HepG2 (cell line): ENCODE measurements around the gene ZNF618.

ENCODE experiments used
- POLR2AphosphoS5 ChIP-seq: IDR thresholded peaks from 2 replicates; pipeline ENCODE4 v1.6.1; 2012; ENCODE audit warnings: low read depth, low read length
- RELA ChIP-seq: sonication (generic); formaldehyde crosslinking; IDR thresholded peaks from 2 replicates; pipeline ENCODE4 v1.4.0; 2020; ENCODE audit warnings: missing genetic modification reagents
- REXO4 ChIP-seq: sonication (generic); formaldehyde crosslinking; IDR thresholded peaks from 2 replicates; pipeline ENCODE4 v1.8.0; 2022; ENCODE audit warnings: missing genetic modification reagents, mild to moderate bottlenecking, borderline replicate concordance
- ZNF432 ChIP-seq: sonication (generic); formaldehyde crosslinking; IDR thresholded peaks from 2 replicates; pipeline ENCODE4 v1.5.0; 2020; ENCODE audit warnings: missing genetic modification reagents, mild to moderate bottlenecking, borderline replicate concordance
- ZNF484 ChIP-seq: sonication (generic); formaldehyde crosslinking; IDR thresholded peaks from 2 replicates; pipeline ENCODE4 v1.5.1; 2020; ENCODE audit warnings: mild to moderate bottlenecking, low read depth, missing genetic modification reagents, borderline replicate concordance
- TF ChIP-seq, protein P1 (sequence below): sonication (generic); formaldehyde crosslinking; IDR thresholded peaks from 2 replicates; pipeline ENCODE4 v1.5.0; 2020; ENCODE audit warnings: mild to moderate bottlenecking, missing genetic modification reagents, moderate library complexity

DNA sequence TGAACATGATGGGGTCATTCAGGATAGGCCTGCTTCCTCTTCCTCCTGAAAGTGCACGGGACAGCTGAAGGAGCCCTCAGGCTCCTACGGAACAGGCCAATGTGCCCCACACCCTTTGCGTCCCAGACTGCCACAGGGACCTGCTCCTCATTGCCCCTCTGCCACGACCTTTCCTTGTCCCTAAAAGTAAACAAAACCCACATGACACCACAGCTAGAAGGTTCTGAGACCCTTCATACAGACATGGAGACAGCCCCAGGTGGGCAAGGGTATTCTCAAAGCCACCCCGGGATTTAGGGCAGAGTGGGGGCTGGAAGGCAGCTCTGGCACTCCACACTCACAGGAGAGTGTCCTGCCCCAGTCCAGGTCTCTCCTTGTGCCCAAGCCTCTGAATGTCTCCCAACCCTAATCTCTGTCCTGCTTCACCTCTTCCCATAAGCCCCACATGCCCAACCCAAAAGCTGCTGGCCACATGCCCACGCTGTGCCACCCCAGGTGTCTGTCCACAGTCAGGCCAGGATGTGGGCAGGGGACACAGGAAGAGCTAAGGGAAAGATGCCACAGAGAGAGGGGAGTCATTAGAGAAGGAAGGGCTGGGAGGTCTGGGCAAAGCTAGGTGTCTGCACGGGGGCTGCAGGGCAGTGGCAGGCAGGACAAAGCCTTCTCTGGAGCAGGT is 201.2 kb downstream of the ZNF618 start:
- TF ChIP-seq REXO4 (CRISPR knock-in tag) (no peak), RELA (CRISPR knock-in tag) (no peak), ZNF432 (CRISPR knock-in tag) (no peak), POLR2AphosphoS5 (no peak; the same call in 1 of the 2 replicates), ZNF484 (CRISPR knock-in tag) (no peak)
- TF ChIP-seq, protein P1, sequence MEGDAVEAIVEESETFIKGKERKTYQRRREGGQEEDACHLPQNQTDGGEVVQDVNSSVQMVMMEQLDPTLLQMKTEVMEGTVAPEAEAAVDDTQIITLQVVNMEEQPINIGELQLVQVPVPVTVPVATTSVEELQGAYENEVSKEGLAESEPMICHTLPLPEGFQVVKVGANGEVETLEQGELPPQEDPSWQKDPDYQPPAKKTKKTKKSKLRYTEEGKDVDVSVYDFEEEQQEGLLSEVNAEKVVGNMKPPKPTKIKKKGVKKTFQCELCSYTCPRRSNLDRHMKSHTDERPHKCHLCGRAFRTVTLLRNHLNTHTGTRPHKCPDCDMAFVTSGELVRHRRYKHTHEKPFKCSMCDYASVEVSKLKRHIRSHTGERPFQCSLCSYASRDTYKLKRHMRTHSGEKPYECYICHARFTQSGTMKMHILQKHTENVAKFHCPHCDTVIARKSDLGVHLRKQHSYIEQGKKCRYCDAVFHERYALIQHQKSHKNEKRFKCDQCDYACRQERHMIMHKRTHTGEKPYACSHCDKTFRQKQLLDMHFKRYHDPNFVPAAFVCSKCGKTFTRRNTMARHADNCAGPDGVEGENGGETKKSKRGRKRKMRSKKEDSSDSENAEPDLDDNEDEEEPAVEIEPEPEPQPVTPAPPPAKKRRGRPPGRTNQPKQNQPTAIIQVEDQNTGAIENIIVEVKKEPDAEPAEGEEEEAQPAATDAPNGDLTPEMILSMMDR (CRISPR knock-in tag) = no peak
